DND-41 (cell line): ENCODE results near the gene SCGB3A2.

Experiments
- ATAC-seq: fragments of 200-7000 bp; cut with Tn5 transposase; 3 replicates; pipeline ENCODE4 v1.9.1; 2021; ENCODE audit warnings: low read depth; ENCODE audit not compliant: insufficient read depth
- DNase-seq: peaks from one replicate; pipeline ENCODE4 v3.0.0-alpha.2; 2020
- H2AFZ ChIP-seq: 2 replicates; pipeline ENCODE4 v1.6.0; 2012; ENCODE audit warnings: low read depth, low read length
- H3K27ac ChIP-seq: 2 replicates; pipeline ENCODE4 v1.5.1; 2012; ENCODE audit warnings: low read length, inconsistent platforms
- H3K27me3 ChIP-seq: fragments of 200-600 bp; sonication (generic); 2 replicates; pipeline ENCODE4 v1.6.0; 2012; ENCODE audit warnings: low read length, mild to moderate bottlenecking, inconsistent platforms; ENCODE audit not compliant: insufficient read depth, poor library complexity
- H3K36me3 ChIP-seq: 2 replicates; pipeline ENCODE4 v1.5.1; 2012; ENCODE audit warnings: low read length, inconsistent platforms; ENCODE audit not compliant: insufficient read depth
- H3K4me1 ChIP-seq: 2 replicates; pipeline ENCODE4 v1.5.1; 2012; ENCODE audit warnings: mild to moderate bottlenecking, low read length; ENCODE audit not compliant: insufficient read depth
- H3K4me2 ChIP-seq: 2 replicates; pipeline ENCODE4 v1.6.0; 2012; ENCODE audit warnings: mild to moderate bottlenecking, moderate library complexity, low read length, inconsistent platforms; ENCODE audit not compliant: insufficient read depth
- H3K4me3 ChIP-seq, 2 experiments: fragments of 200-600 bp in 1 of 2; shearing (Covaris generic) in 1 of 2; 2 replicates each; pipeline ENCODE4 v1.5.1; 2012 to 2016; ENCODE audit warnings: inconsistent platforms in 2 of 2, low read length in 2 of 2, mild to moderate bottlenecking in 2 of 2, low read depth in 1 of 2, moderate library complexity in 1 of 2
- H3K79me2 ChIP-seq: 2 replicates; pipeline ENCODE4 v1.6.0; 2012; ENCODE audit warnings: low read length, inconsistent platforms; ENCODE audit not compliant: insufficient read depth
- H3K9ac ChIP-seq: 2 replicates; pipeline ENCODE4 v1.6.0; 2012; ENCODE audit warnings: low read depth, mild to moderate bottlenecking, inconsistent platforms, low read length, moderate library complexity
- H3K9me3 ChIP-seq: 2 replicates; pipeline ENCODE4 v1.5.1; 2012; ENCODE audit warnings: low read length, moderate library complexity, mild to moderate bottlenecking, inconsistent platforms; ENCODE audit not compliant: insufficient read depth, severe bottlenecking
- H4K20me1 ChIP-seq: 2 replicates; pipeline ENCODE4 v1.6.0; 2012; ENCODE audit warnings: low read length; ENCODE audit not compliant: insufficient read depth
- EZH2 ChIP-seq: IDR thresholded peaks from 3 replicates; pipeline ENCODE4 v1.6.1; 2012; ENCODE audit warnings: borderline replicate concordance, low read depth, mild to moderate bottlenecking, moderate library complexity, low read length, inconsistent platforms; ENCODE audit not compliant: severe bottlenecking
- TF ChIP-seq, protein P1 (sequence below): IDR thresholded peaks from 2 replicates; pipeline ENCODE4 v1.5.1; 2012; ENCODE audit warnings: borderline replicate concordance, low read length, moderate library complexity, mild to moderate bottlenecking; ENCODE audit not compliant: poor library complexity, severe bottlenecking; ENCODE audit errors: extremely low read depth

Gene SCGB3A2

DNA sequence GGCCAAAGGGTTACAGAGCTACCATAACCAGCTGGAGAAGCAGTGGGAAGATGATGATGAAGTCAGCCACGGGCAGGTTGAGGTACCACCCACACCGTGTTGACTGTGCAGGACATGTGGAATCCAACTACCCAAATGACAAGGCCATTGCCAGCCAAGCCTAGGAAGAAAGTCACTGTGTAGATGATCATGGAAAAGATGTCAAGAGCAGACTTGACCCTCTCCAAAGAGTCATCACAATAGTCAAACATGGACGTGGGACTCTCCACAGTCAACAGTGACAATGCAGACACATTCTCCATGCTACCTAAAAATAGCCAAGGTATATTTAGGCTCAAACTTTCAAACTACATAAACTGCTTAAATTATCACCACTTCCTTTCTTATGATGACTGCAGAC lies 26.1 kb upstream of the SCGB3A2 start:
- Histone ChIP-seq H2AFZ (no peak overlapping the region), H3K27me3 (no peaks in the 10 kb centered on the region), H3K4me1 (no peaks in the 10 kb centered on the region), H3K4me2 (no peak overlapping the region), H3K27ac (no peak overlapping the region), H3K9me3 (no peaks in the 10 kb centered on the region), H3K36me3 (no peaks in the 10 kb centered on the region), H4K20me1 (no peaks in the 10 kb centered on the region), H3K9ac (no peak overlapping the region), H3K79me2 (no peaks in the 10 kb centered on the region), H3K4me3 (no peak overlapping the region)
- no peak for TF ChIP-seq EZH2
- TF ChIP-seq, protein P1, sequence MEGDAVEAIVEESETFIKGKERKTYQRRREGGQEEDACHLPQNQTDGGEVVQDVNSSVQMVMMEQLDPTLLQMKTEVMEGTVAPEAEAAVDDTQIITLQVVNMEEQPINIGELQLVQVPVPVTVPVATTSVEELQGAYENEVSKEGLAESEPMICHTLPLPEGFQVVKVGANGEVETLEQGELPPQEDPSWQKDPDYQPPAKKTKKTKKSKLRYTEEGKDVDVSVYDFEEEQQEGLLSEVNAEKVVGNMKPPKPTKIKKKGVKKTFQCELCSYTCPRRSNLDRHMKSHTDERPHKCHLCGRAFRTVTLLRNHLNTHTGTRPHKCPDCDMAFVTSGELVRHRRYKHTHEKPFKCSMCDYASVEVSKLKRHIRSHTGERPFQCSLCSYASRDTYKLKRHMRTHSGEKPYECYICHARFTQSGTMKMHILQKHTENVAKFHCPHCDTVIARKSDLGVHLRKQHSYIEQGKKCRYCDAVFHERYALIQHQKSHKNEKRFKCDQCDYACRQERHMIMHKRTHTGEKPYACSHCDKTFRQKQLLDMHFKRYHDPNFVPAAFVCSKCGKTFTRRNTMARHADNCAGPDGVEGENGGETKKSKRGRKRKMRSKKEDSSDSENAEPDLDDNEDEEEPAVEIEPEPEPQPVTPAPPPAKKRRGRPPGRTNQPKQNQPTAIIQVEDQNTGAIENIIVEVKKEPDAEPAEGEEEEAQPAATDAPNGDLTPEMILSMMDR: no peak
- no peak for ATAC-seq
- no peak for DNase-seq

DNA sequence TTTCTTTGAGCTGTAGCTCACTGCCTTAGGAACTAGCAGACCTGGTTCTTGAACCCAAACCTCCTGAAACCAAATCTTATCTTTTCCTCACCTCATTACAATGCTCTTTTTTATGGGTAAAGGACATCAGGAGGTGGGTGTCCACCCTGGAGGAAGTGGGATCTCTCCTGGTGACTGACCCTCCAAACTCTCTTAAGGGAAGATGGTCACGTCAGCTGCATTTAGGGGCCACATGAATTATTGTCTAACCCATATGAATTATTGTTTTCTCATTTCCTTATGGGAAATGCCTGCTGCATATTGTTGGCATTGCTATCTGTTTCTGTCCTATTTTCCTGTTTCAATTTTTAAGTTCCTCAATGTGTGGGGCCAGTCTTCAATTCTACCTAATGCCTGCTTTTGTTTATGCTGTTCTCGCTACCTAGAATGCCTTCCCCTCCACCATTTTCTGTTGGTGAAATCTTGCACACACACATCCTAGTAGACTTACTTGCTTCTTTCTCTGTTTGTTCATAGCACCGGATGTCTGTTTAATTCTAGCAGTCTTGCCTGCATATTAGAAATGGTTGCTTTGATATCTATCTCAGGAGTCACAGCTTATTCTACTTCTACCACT lies 25.0 kb upstream of the SCGB3A2 start:
- Histone ChIP-seq H3K4me3 (no peak overlapping the region), H3K4me1 (no peaks in the 10 kb centered on the region), H3K79me2 (no peaks in the 10 kb centered on the region), H3K9me3 (no peaks in the 10 kb centered on the region), H3K4me2 (no peak overlapping the region), H3K27me3 (no peaks in the 10 kb centered on the region), H3K27ac (no peak overlapping the region), H2AFZ (no peak overlapping the region), H3K9ac (no peak overlapping the region), H4K20me1 (no peaks in the 10 kb centered on the region), H3K36me3 (no peaks in the 10 kb centered on the region)
- ATAC-seq (no peak), DNase-seq (no peak)
- TF ChIP-seq, protein P1: no peak

DNA sequence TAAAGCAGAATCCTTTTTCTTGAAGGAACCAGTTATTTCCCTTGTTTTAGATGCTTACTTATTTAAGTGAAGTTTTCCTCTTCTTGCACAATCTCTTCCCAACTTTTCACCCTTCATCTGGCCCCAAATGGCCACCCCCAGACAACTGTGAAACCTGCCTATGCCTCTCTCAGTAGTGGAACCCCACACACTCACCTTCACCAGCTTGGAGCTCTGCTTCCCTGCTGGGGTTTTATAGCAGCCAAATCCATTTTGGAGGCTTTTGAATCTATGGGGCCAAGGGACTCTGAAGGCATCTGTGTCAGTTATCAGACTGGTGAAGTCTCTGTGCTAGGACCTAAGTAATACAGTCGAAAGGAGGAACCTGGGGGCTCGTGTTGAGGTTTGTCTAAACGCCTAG lies 24.2 kb upstream of the SCGB3A2 start:
- Histone ChIP-seq H4K20me1 (no peaks in the 10 kb centered on the region), H3K4me2 (no peak overlapping the region), H3K36me3 (no peaks in the 10 kb centered on the region), H3K27ac (no peak overlapping the region), H3K9ac (no peak overlapping the region), H3K27me3 (no peaks in the 10 kb centered on the region), H3K79me2 (no peaks in the 10 kb centered on the region), H3K4me3 (no peak overlapping the region), H3K4me1 (no peaks in the 10 kb centered on the region), H3K9me3 (no peaks in the 10 kb centered on the region), H2AFZ (no peak overlapping the region)
- no peak for TF ChIP-seq EZH2
- TF ChIP-seq, protein P1: no peak
- DNase-seq (no peak), ATAC-seq (no peak)
